KMS-11 (cell line): ENCODE measurements around the gene FBXO48.

Source experiments
- H2AFZ ChIP-seq: fragments of 200-600 bp; sonication (generic); 2 replicates; pipeline ENCODE4 v1.6.1; 2016; ENCODE audit warnings: antibody characterized with exemption, mixed run types, low read depth
- H3K27ac ChIP-seq: fragments of 200-600 bp; sonication (generic); 2 replicates; pipeline ENCODE4 v1.6.1; 2016; ENCODE audit warnings: mild to moderate bottlenecking, mixed run types
- H3K27me3 ChIP-seq: fragments of 200-600 bp; sonication (generic); 2 replicates; pipeline ENCODE4 v1.6.1; 2017; ENCODE audit warnings: mild to moderate bottlenecking, low read depth, mixed run types, moderate library complexity; ENCODE audit not compliant: insufficient read depth
- H3K36me3 ChIP-seq: fragments of 200-600 bp; sonication (generic); 2 replicates; pipeline ENCODE4 v1.6.1; 2017; ENCODE audit warnings: mild to moderate bottlenecking, mixed run types; ENCODE audit not compliant: insufficient read depth
- H3K4me1 ChIP-seq: fragments of 200-600 bp; sonication (generic); 2 replicates; pipeline ENCODE4 v1.6.1; 2016; ENCODE audit warnings: mild to moderate bottlenecking, low read depth, mixed run types; ENCODE audit not compliant: poor library complexity, severe bottlenecking
- H3K4me2 ChIP-seq: fragments of 200-600 bp; sonication (generic); 2 replicates; pipeline ENCODE4 v1.7.0; 2016; ENCODE audit warnings: mild to moderate bottlenecking, mixed run types
- H3K4me3 ChIP-seq: fragments of 200-600 bp; sonication (generic); IDR thresholded peaks from 2 replicates; pipeline ENCODE4 v1.6.1; 2017; ENCODE audit warnings: low read depth, low read length, mixed read lengths; ENCODE audit not compliant: insufficient read depth
- H3K79me2 ChIP-seq: fragments of 200-600 bp; sonication (generic); 2 replicates; pipeline ENCODE4 v1.6.1; 2016; ENCODE audit warnings: low read depth, mixed run types; ENCODE audit not compliant: insufficient read depth
- H3K9ac ChIP-seq: fragments of 200-600 bp; sonication (generic); 2 replicates; pipeline ENCODE4 v1.6.1; 2016; ENCODE audit warnings: mild to moderate bottlenecking, mixed run types
- H4K20me1 ChIP-seq: fragments of 200-600 bp; sonication (generic); 2 replicates; pipeline ENCODE4 v1.6.1; 2016; ENCODE audit warnings: mild to moderate bottlenecking, mixed run types; ENCODE audit not compliant: insufficient read depth
- TF ChIP-seq, protein P1 (sequence below): fragments of 200-600 bp; sonication (generic); conservative IDR thresholded peaks from 2 replicates; pipeline ENCODE4 v1.6.1; 2017; ENCODE audit warnings: low read depth, mild to moderate bottlenecking, antibody characterized with exemption, low read length, moderate library complexity, mixed read lengths

Gene FBXO48

DNA sequence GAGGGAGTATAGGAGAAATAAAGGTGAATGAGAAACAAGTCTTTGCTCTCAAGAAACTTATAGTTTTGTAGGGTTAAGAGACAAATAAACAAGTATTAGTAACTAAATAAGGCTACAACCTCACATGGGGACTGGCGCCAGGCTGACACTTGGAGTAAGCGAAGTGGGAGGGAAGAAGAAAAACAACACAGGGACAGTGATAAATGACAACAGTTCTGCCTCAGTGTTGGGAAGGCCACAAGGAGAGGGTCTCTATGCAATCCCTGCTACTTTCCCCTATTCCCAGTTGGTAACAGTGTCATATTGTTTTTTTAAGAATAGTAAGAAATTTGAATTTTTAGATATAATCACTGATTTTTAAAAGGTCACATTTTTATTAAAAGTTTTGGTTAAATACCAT lies 4.3 kb upstream of the FBXO48 start:
- TF ChIP-seq, protein P1, sequence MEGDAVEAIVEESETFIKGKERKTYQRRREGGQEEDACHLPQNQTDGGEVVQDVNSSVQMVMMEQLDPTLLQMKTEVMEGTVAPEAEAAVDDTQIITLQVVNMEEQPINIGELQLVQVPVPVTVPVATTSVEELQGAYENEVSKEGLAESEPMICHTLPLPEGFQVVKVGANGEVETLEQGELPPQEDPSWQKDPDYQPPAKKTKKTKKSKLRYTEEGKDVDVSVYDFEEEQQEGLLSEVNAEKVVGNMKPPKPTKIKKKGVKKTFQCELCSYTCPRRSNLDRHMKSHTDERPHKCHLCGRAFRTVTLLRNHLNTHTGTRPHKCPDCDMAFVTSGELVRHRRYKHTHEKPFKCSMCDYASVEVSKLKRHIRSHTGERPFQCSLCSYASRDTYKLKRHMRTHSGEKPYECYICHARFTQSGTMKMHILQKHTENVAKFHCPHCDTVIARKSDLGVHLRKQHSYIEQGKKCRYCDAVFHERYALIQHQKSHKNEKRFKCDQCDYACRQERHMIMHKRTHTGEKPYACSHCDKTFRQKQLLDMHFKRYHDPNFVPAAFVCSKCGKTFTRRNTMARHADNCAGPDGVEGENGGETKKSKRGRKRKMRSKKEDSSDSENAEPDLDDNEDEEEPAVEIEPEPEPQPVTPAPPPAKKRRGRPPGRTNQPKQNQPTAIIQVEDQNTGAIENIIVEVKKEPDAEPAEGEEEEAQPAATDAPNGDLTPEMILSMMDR: no peak
- H3K9ac ChIP-seq: no peak overlapping the region
- no peak overlapping the region for H3K27ac ChIP-seq
- H3K4me3 ChIP-seq: no peak overlapping the region
- H3K79me2 ChIP-seq: peaks cover 7% of the 10 kb centered on the region; the same call in 1 of the 2 replicates
- H3K4me1 ChIP-seq: peaks cover 23% of the 10 kb centered on the region
- no peaks in the 10 kb centered on the region for H4K20me1 ChIP-seq
- H3K27me3 ChIP-seq: no peaks in the 10 kb centered on the region
- no peaks in the 10 kb centered on the region for H3K36me3 ChIP-seq
- no peak overlapping the region for H2AFZ ChIP-seq
- no peak overlapping the region for H3K4me2 ChIP-seq

DNA sequence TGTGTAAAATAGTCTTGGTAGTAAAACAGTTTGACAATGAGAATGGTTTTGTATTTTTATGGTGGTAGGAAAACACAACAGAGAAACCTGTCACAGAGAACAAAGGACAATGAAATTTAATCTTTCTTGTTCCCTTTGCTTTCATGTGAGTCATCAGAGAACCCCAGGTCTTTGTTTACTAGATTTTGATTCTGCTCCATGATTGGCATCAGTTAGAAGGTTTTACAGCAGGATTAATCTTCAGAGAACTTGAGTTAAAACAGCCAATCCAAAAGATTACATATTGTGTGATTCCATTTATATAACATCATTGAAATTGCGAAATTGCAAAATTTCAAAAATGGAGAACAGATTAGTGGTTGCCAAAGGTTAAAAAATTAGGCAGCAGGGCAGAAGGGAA lies 2.8 kb upstream of the FBXO48 start:
- Histone ChIP-seq H3K9ac (no peak overlapping the region), H3K27me3 (no peaks in the 10 kb centered on the region), H3K4me3 (no peak overlapping the region), H3K36me3 (no peaks in the 10 kb centered on the region), H4K20me1 (no peaks in the 10 kb centered on the region), H3K4me1 (peaks cover 36% of the 10 kb centered on the region), H3K27ac (no peak overlapping the region), H3K4me2 (no peak overlapping the region), H2AFZ (no peak overlapping the region), H3K79me2 (peaks cover 7% of the 10 kb centered on the region; the same call in 1 of the 2 replicates)
- TF ChIP-seq, protein P1: no peak

DNA sequence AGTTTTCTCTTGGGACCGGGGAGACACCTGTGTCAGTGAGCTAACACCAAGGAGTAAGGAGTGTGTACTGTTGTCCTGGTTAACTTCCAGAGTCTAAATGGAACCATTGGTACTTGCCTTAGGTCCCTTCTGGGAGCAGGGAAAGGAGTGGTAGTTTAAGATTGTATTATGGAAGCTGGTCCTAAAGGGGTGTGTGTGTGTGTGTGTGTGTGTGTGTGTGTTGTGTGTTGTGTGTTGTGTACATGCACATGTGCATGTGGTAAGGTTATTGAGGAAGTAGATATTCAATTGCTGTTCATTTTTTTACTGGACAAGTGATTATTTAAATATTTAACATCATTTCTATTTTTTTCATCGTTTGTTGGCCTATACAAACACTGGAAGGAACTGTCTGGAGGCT lies 1.7 kb upstream of the FBXO48 start:
- no peak overlapping the region for H3K4me3 ChIP-seq

DNA sequence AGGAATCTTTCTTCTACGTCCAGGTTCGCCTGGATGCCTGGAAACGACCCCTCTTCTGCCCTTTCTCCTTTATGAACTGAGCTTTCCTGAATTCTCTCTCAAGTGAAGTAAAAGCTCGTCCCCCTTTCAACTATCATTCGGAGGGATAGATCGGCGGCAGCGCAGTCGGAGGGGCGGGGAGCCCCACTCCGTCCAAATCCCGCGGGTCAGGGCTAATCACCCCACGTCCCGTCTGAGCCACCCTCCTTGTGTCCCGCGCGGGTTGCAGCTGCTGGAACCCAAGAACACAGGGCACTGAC lies 367 bp downstream of the FBXO48 start:
- TF ChIP-seq, protein P1: no peak
- peak overlapping the region; percentile 57 for H3K27ac ChIP-seq
- peaks cover 7% of the 10 kb centered on the region; the same call in 1 of the 2 replicates for H3K79me2 ChIP-seq
- peak overlapping the region; percentile 70 for H2AFZ ChIP-seq
- H3K36me3 ChIP-seq: no peaks in the 10 kb centered on the region
- H3K4me2 ChIP-seq: peak overlapping the region; percentile 97
- peak overlapping the region; percentile 95 for H3K4me3 ChIP-seq
- H3K27me3 ChIP-seq: no peaks in the 10 kb centered on the region
- H3K4me1 ChIP-seq: peaks cover 56% of the 10 kb centered on the region
- peak overlapping the region; percentile 58; the same call in 1 of the 2 replicates for H3K9ac ChIP-seq
- H4K20me1 ChIP-seq: no peaks in the 10 kb centered on the region

More for the DNA sequence above, 1.7 kb upstream of the FBXO48 start:
- H2AFZ ChIP-seq: no peak overlapping the region
- H3K27ac ChIP-seq: no peak overlapping the region
- peaks cover 7% of the 10 kb centered on the region; the same call in 1 of the 2 replicates for H3K79me2 ChIP-seq
- H3K27me3 ChIP-seq: no peaks in the 10 kb centered on the region
- no peaks in the 10 kb centered on the region for H4K20me1 ChIP-seq
- peaks cover 47% of the 10 kb centered on the region for H3K4me1 ChIP-seq
- H3K36me3 ChIP-seq: no peaks in the 10 kb centered on the region
- no peak overlapping the region for H3K9ac ChIP-seq
- TF ChIP-seq, protein P1: no peak
- H3K4me2 ChIP-seq: peak overlapping the region; percentile 95
